Progenitor cell of endocrine pancreas (in vitro differentiated cells): ENCODE measurements around the gene TMEM204. TPM values are rescaled to one million over a fixed set of nuclear protein-coding genes. Genes with fewer than 3 reads are reported as not detected.

Source experiments
- DNase-seq: peaks from one replicate; pipeline ENCODE4 v3.0.0; 2021; ENCODE audit warnings: low spot score; ENCODE audit not compliant: unreplicated experiment
- H3K27ac Mint-ChIP-seq: 2 replicates; pipeline ENCODE4 v1.8.0; 2021; ENCODE audit warnings: mild to moderate bottlenecking, moderate library complexity, mixed read lengths
- H3K27me3 Mint-ChIP-seq: 2 replicates; pipeline ENCODE4 v1.8.0; 2021; ENCODE audit warnings: mixed read lengths
- H3K36me3 Mint-ChIP-seq: 2 replicates; pipeline ENCODE4 v1.8.0; 2022; ENCODE audit warnings: mixed read lengths; ENCODE audit not compliant: insufficient read depth
- H3K4me1 Mint-ChIP-seq: 2 replicates; pipeline ENCODE4 v1.8.0; 2021; ENCODE audit warnings: low read depth, mixed read lengths
- H3K4me3 Mint-ChIP-seq: 2 replicates; pipeline ENCODE4 v1.8.0; 2021; ENCODE audit warnings: low read depth, mild to moderate bottlenecking, moderate library complexity, mixed read lengths
- H3K9me3 Mint-ChIP-seq: 2 replicates; pipeline ENCODE4 v1.8.0; 2021; ENCODE audit warnings: low read depth, mixed read lengths
- CTCF ChIP-seq: fragments of 200-600 bp; sonication (generic); IDR thresholded peaks from one replicate; pipeline ENCODE4 v1.5.0; 2021; ENCODE audit warnings: antibody characterized with exemption, mild to moderate bottlenecking; ENCODE audit not compliant: unreplicated experiment
- total RNA-seq: library from RNA; stranded (reverse); gene quantifications from 2 replicates; pipeline ENCODE4 v1.2.1, GENCODE V29; 2021

TMEM204 gene
- total RNA-seq, 1 donor from 2014 or later, result not detected

- Mint-ChIP-seq H3K4me3 (no peak overlapping the region), H3K4me1 (no peaks in the 10 kb centered on the region), H3K27ac (no peak overlapping the region), H3K9me3 (no peaks in the 10 kb centered on the region), H3K36me3 (peaks cover 12% of the 10 kb centered on the region), H3K27me3 (no peaks in the 10 kb centered on the region)
- no peak for DNase-seq
- no peak for TF ChIP-seq CTCF
Observed at GRCh38 chr16:1550696-1551095, 17.2 kb downstream of the TMEM204 start.

- TF ChIP-seq CTCF, result no peak
- H3K27me3 Mint-ChIP-seq, result no peaks in the 10 kb centered on the region
- no peak overlapping the region for H3K4me3 Mint-ChIP-seq
- no peak for DNase-seq
- H3K9me3 Mint-ChIP-seq, result no peaks in the 10 kb centered on the region
- peaks cover 12% of the 10 kb centered on the region for H3K36me3 Mint-ChIP-seq
- no peak overlapping the region for H3K27ac Mint-ChIP-seq
- H3K4me1 Mint-ChIP-seq, result no peaks in the 10 kb centered on the region
Observed at GRCh38 chr16:1551166-1551565, 17.7 kb downstream of the TMEM204 start.

- no peak overlapping the region for H3K4me3 Mint-ChIP-seq
- peaks cover 13% of the 10 kb centered on the region for H3K36me3 Mint-ChIP-seq
- H3K27me3 Mint-ChIP-seq, result no peaks in the 10 kb centered on the region
- no peaks in the 10 kb centered on the region for H3K9me3 Mint-ChIP-seq
- no peaks in the 10 kb centered on the region for H3K4me1 Mint-ChIP-seq
- DNase-seq, result no peak
- no peak overlapping the region for H3K27ac Mint-ChIP-seq
- no peak for TF ChIP-seq CTCF
Observed at GRCh38 chr16:1552129-1552528, 18.7 kb downstream of the TMEM204 start.

- H3K4me3 Mint-ChIP-seq, result no peak overlapping the region
- no peak for TF ChIP-seq CTCF
- DNase-seq, result no peak
- no peaks in the 10 kb centered on the region for H3K27me3 Mint-ChIP-seq
- H3K36me3 Mint-ChIP-seq, result peaks cover 19% of the 10 kb centered on the region
- H3K9me3 Mint-ChIP-seq, result no peaks in the 10 kb centered on the region
- H3K27ac Mint-ChIP-seq, result no peak overlapping the region
- H3K4me1 Mint-ChIP-seq, result no peaks in the 10 kb centered on the region
Observed at GRCh38 chr16:1553946-1554825, 20.7 kb downstream of the TMEM204 start.

GRCh38 chr16:1554826-1555445, 21.5 kb downstream of the TMEM204 start:
- Mint-ChIP-seq H3K36me3 (peaks cover 24% of the 10 kb centered on the region), H3K9me3 (no peaks in the 10 kb centered on the region), H3K4me1 (no peaks in the 10 kb centered on the region), H3K27me3 (no peaks in the 10 kb centered on the region), H3K4me3 (no peak overlapping the region), H3K27ac (no peak overlapping the region)
- no peak for TF ChIP-seq CTCF
- DNase-seq, result no peak
